Caco-2 (cell line): ENCODE data around the gene LENG8. TPM values are rescaled to one million over a fixed set of nuclear protein-coding genes. Genes with fewer than 3 reads are reported as not detected.

Source experiments
- BruUV-seq: library from RNA; stranded (reverse); fragments of 400-500 nt; replicated peaks from 2 replicates; lab custom pipeline; 2021; lab: Mats Ljungman, UMichigan
- CTCF ChIA-PET: fragments of 300-600 bp; sonication (Branson Sonifier 250); formaldehyde crosslinking; loops from one replicate; lab custom pipeline; 2022; ENCODE audit warnings: antibody characterized with exemption; lab: Charles Lee
- POLR2A ChIA-PET: fragments of 300-600 bp; sonication (Branson Sonifier 250); formaldehyde crosslinking; loops from one replicate; lab custom pipeline; 2022; ENCODE audit warnings: antibody characterized with exemption; lab: Charles Lee
- DNase-seq, 2 experiments: peaks; one replicate each; pipeline versions ENCODE4 v3.0.0 to v3.0.0-alpha.2; 2020 to 2022
- H3K27me3 ChIP-seq: replicated peaks from 2 replicates; pipeline ENCODE4 v1.6.0; 2011; ENCODE audit warnings: low read length; ENCODE audit not compliant: control insufficient read depth, insufficient read depth
- H3K36me3 ChIP-seq: 2 replicates; pipeline ENCODE4 v1.5.1; 2011; ENCODE audit warnings: low read length; ENCODE audit not compliant: control insufficient read depth, insufficient read depth
- H3K4me1 ChIP-seq: fragments of 250-450 bp; sonication (Bioruptor Pico); 2 replicates; pipeline ENCODE4 v1.5.1; 2020; ENCODE audit warnings: mild to moderate bottlenecking
- H3K4me3 ChIP-seq: 2 replicates; pipeline ENCODE4 v1.5.1; 2011; ENCODE audit warnings: low read depth, mild to moderate bottlenecking, control low read depth, low read length
- H3K9me3 ChIP-seq: fragments of 250-450 bp; sonication (Bioruptor Pico); 2 replicates; pipeline ENCODE4 v1.5.1; 2020; ENCODE audit warnings: mild to moderate bottlenecking, moderate library complexity
- H3K27ac Mint-ChIP-seq: one replicate; pipeline ENCODE4 v1.8.0; 2022; ENCODE audit warnings: mixed read lengths; ENCODE audit not compliant: unreplicated experiment
- H3K27me3 Mint-ChIP-seq: one replicate; pipeline ENCODE4 v1.8.0; 2022; ENCODE audit warnings: mixed read lengths; ENCODE audit not compliant: insufficient read depth, unreplicated experiment
- H3K36me3 Mint-ChIP-seq: one replicate; pipeline ENCODE4 v1.8.0; 2022; ENCODE audit warnings: mild to moderate bottlenecking, mixed read lengths; ENCODE audit not compliant: insufficient read depth, unreplicated experiment
- H3K4me1 Mint-ChIP-seq: one replicate; pipeline ENCODE4 v1.8.0; 2022; ENCODE audit warnings: low read depth, mixed read lengths; ENCODE audit not compliant: unreplicated experiment
- H3K4me3 Mint-ChIP-seq: one replicate; pipeline ENCODE4 v1.8.0; 2022; ENCODE audit warnings: mild to moderate bottlenecking, moderate library complexity, mixed read lengths; ENCODE audit not compliant: unreplicated experiment
- H3K9me3 Mint-ChIP-seq: one replicate; pipeline ENCODE4 v1.8.0; 2022; ENCODE audit warnings: mixed read lengths; ENCODE audit not compliant: unreplicated experiment
- CTCF ChIP-seq, 2 experiments: fragments of 200-600 bp in 1 of 2; IDR thresholded peaks; 1 replicate in 1 of 2; 2 replicates in 1 of 2; pipeline versions ENCODE4 v1.5.1 to v1.8.0; 2011 to 2022; ENCODE audit warnings: antibody characterized with exemption in 1 of 2, control low read depth in 1 of 2, inconsistent platforms in 1 of 2, low read depth in 1 of 2, low read length in 1 of 2, mild to moderate bottlenecking in 1 of 2, moderate library complexity in 1 of 2; ENCODE audit not compliant: insufficient read depth in 1 of 2, severe bottlenecking in 1 of 2, unreplicated experiment in 1 of 2
- intact Hi-C: fragments of 100-400 bp; cut with micrococcal nuclease; formaldehyde crosslinking; loops from one replicate; pipeline ENCODE4 v1.10.0; 2022; ENCODE audit not compliant: unreplicated experiment
- total RNA-seq: library from RNA; stranded (reverse); gene quantifications from 2 replicates; pipeline ENCODE4 v1.2.3, GENCODE V29; 2022

The LENG8 gene
- total RNA-seq, 1 experiment from 2014 or later, result 143 TPM

GRCh38 chr19:54477650-54478049 lies 28.7 kb downstream of the LENG8 start:
- H3K27ac Mint-ChIP-seq, result no peak overlapping the region
- no TSS peak for BruUV-seq
- peaks cover 21% of the 10 kb centered on the region for H3K4me1 Mint-ChIP-seq
- H3K36me3 ChIP-seq, result no peaks in the 10 kb centered on the region
- no peak for DNase-seq
- ChIA-PET CTCF (interaction anchor here (0.5 to 1.0 kb wide), 7 partner anchors 13 to 153 kb away, joined by 3 to 10 read pairs (median 4); partner anchors contain the start of genes LENG8 and LENG9), POLR2A (interaction anchor here (0.9 kb wide), 1 partner anchor 29 kb away, joined by 3 read pairs; the partner anchor contains the start of gene LENG8)
- H3K4me3 Mint-ChIP-seq, result no peak overlapping the region
- no peaks in the 10 kb centered on the region for H3K36me3 Mint-ChIP-seq
- peak in 1 of 2 experiments; percentile 52 for TF ChIP-seq CTCF (IDR thresholded peaks at IDR 0.05; ENCODE audit: insufficient read depth in 1 of 2, low read depth in 1 of 2, low read length in 1 of 2, severe bottlenecking in 1 of 2, unreplicated experiment in 1 of 2)
- H3K27me3 ChIP-seq, result no peaks in the 10 kb centered on the region
- H3K9me3 ChIP-seq, result no peaks in the 10 kb centered on the region
- peaks cover 3% of the 10 kb centered on the region for H3K27me3 Mint-ChIP-seq
- peaks cover 16% of the 10 kb centered on the region for H3K4me1 ChIP-seq
- no peak overlapping the region for H3K4me3 ChIP-seq
- intact Hi-C loops, result loop anchor here (1.0 kb wide), 1 partner anchor 46 kb away; no protein-coding TSS in a partner anchor
- H3K9me3 Mint-ChIP-seq, result no peaks in the 10 kb centered on the region

DNA sequence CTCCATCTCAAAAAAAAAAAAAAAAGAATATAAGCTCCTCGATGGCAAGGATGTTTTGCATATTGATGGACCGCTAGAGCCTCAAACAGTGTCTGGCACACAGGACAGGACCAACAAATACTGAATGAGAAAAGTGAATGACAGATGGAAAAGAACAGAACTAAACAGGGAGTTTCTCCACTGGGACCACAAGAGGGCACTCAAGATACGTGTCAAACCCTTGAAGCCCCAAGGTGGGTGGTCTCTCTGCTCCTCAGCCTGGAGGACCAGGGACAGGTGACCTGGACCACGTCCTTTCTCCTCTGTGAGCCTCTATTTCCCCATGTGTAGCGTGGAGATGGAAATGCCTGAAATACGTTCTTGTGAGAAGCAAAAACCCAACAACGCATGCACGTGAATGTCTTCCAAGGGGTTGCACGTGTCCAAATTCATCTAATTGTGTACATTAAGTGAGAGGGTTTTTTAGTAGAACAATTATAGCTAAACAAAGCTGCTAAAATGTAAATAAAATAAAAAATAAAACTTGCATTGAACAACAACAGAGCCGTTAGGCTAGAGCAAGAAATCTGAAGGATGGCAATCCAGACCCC lies 29.8 kb downstream of the LENG8 start:
- intact Hi-C loops, result no loop called here
- Histone ChIP-seq H3K4me1 (peaks cover 6% of the 10 kb centered on the region), H3K27me3 (no peaks in the 10 kb centered on the region), H3K9me3 (no peaks in the 10 kb centered on the region), H3K36me3 (no peaks in the 10 kb centered on the region), H3K4me3 (no peak overlapping the region)
- DNase-seq, result peak in 1 of 2 experiments; percentile 55
- H3K4me1 Mint-ChIP-seq, result peaks cover 13% of the 10 kb centered on the region
- no peaks in the 10 kb centered on the region for H3K36me3 Mint-ChIP-seq
- H3K27me3 Mint-ChIP-seq, result peaks cover 5% of the 10 kb centered on the region
- no TSS peak for BruUV-seq
- no peak overlapping the region for H3K4me3 Mint-ChIP-seq
- POLR2A ChIA-PET, result no interaction called here
- CTCF ChIA-PET, result interaction anchor here (1.0 kb wide), 1 partner anchor 87 kb away, joined by 5 read pairs; no protein-coding TSS in a partner anchor
- peak; percentile 64 to 76 for TF ChIP-seq CTCF (IDR thresholded peaks at IDR 0.05; ENCODE audit: insufficient read depth in 1 of 2, low read depth in 1 of 2, low read length in 1 of 2, severe bottlenecking in 1 of 2, unreplicated experiment in 1 of 2)
- no peak overlapping the region for H3K27ac Mint-ChIP-seq
- H3K9me3 Mint-ChIP-seq, result no peaks in the 10 kb centered on the region

GRCh38 chr19:54480051-54480450 lies 31.1 kb downstream of the LENG8 start:
- Mint-ChIP-seq H3K36me3 (no peaks in the 10 kb centered on the region), H3K4me1 (peaks cover 9% of the 10 kb centered on the region), H3K27ac (no peak overlapping the region), H3K27me3 (peaks cover 12% of the 10 kb centered on the region), H3K9me3 (no peaks in the 10 kb centered on the region), H3K4me3 (no peak overlapping the region)
- ChIA-PET POLR2A (no interaction called here), CTCF (no interaction called here)
- Histone ChIP-seq H3K27me3 (no peaks in the 10 kb centered on the region), H3K9me3 (no peaks in the 10 kb centered on the region), H3K4me1 (0 out of 2 replicates have a peak, but pooled peaks cover 5% of the 10 kb centered on the region), H3K4me3 (no peak overlapping the region), H3K36me3 (no peaks in the 10 kb centered on the region)
- TF ChIP-seq CTCF (IDR thresholded peaks at IDR 0.05; ENCODE audit: insufficient read depth in 1 of 2, low read depth in 1 of 2, low read length in 1 of 2, severe bottlenecking in 1 of 2, unreplicated experiment in 1 of 2), result no peak
- intact Hi-C loops, result loop anchor here (2.0 kb wide), 1 partner anchor 197 kb away; no protein-coding TSS in a partner anchor
- no peak for DNase-seq
- BruUV-seq, result no TSS peak
